Measurements from ENCODE around the gene GNG8.

Gene GNG8

GRCh38 chr19:46585539-46585938 lies 50.5 kb downstream of the GNG8 start:
- no peak overlapping the region for H3K4me3 ChIP-seq (ENCODE audit: low read length)
- DNase-seq (ENCODE audit: low read depth, low spot score) = no peak
